Neuronal stem cell (in vitro differentiated cells): ENCODE measurements around the gene PPAN.
A peak's percentile ranks its signal among the peaks of the same experiment; 100 is the strongest.

Source experiments
- DNase-seq: peaks from one replicate; pipeline ENCODE4 v3.0.0-alpha.2; 2013; ENCODE audit warnings: low spot score
- H2AFZ ChIP-seq: one replicate; pipeline ENCODE4 v1.6.1; 2013; ENCODE audit warnings: mild to moderate bottlenecking, low read length, inconsistent platforms
- H2AK5ac ChIP-seq: 2 replicates; pipeline ENCODE4 v1.6.1; 2013; ENCODE audit warnings: low read depth, mild to moderate bottlenecking, inconsistent platforms, low read length, moderate library complexity, mixed read lengths
- H2BK120ac ChIP-seq: 2 replicates; pipeline ENCODE4 v1.6.1; 2013; ENCODE audit warnings: low read depth, mild to moderate bottlenecking, inconsistent platforms, low read length, moderate library complexity, mixed read lengths
- H2BK12ac ChIP-seq: one replicate; pipeline ENCODE4 v1.6.1; 2013; ENCODE audit warnings: low read length, inconsistent platforms
- H2BK15ac ChIP-seq: 2 replicates; pipeline ENCODE4 v1.6.1; 2013; ENCODE audit warnings: mild to moderate bottlenecking, low read length, inconsistent platforms, mixed read lengths
- H2BK5ac ChIP-seq: one replicate; pipeline ENCODE4 v1.6.1; 2013; ENCODE audit warnings: inconsistent platforms, mild to moderate bottlenecking, low read length, moderate library complexity
- H3K14ac ChIP-seq: one replicate; pipeline ENCODE4 v1.6.1; 2013; ENCODE audit warnings: low read length, inconsistent platforms
- H3K18ac ChIP-seq: 2 replicates; pipeline ENCODE4 v1.6.1; 2013; ENCODE audit warnings: low read length, inconsistent platforms
- H3K23ac ChIP-seq: 2 replicates; pipeline ENCODE4 v1.6.1; 2013; ENCODE audit warnings: low read depth, mild to moderate bottlenecking, mixed read lengths, low read length, inconsistent platforms; ENCODE audit not compliant: poor library complexity
- H3K27ac ChIP-seq: replicated peaks from 3 replicates; pipeline ENCODE4 v1.5.1; 2013; ENCODE audit warnings: low read length, inconsistent platforms
- H3K27me3 ChIP-seq, 3 experiments: 2 replicates each; pipeline ENCODE4 v1.6.1; 2013; ENCODE audit warnings: low read length in 3 of 3, mild to moderate bottlenecking in 2 of 3, inconsistent platforms in 1 of 3, low read depth in 1 of 3, mixed read lengths in 1 of 3, moderate library complexity in 1 of 3; ENCODE audit not compliant: control insufficient read depth in 3 of 3, insufficient read depth in 3 of 3
- H3K36me3 ChIP-seq, 2 donors: replicated peaks in 1 of 2; 2 replicates each; pipeline ENCODE4 v1.6.1; 2013; ENCODE audit warnings: low read length in 2 of 2; ENCODE audit not compliant: control insufficient read depth in 2 of 2, insufficient read depth in 2 of 2
- H3K4ac ChIP-seq: 2 replicates; pipeline ENCODE4 v1.6.1; 2013; ENCODE audit warnings: inconsistent platforms, mild to moderate bottlenecking, low read length, moderate library complexity
- H3K4me1 ChIP-seq, 2 donors: 1 replicate in 1 of 2; 2 replicates in 1 of 2; pipeline ENCODE4 v1.6.1; 2013; ENCODE audit warnings: low read length in 2 of 2, low read depth in 1 of 2; ENCODE audit not compliant: control insufficient read depth in 2 of 2, insufficient read depth in 1 of 2
- H3K4me2 ChIP-seq: one replicate; pipeline ENCODE4 v1.6.1; 2013; ENCODE audit warnings: mild to moderate bottlenecking, low read length, inconsistent platforms; ENCODE audit not compliant: insufficient read depth, poor library complexity, severe bottlenecking
- H3K4me3 ChIP-seq, 2 donors: 2 replicates each; pipeline ENCODE4 v1.5.1; 2013; ENCODE audit warnings: low read length in 2 of 2, mild to moderate bottlenecking in 2 of 2, inconsistent platforms in 1 of 2, moderate library complexity in 1 of 2
- H3K79me1 ChIP-seq: one replicate; pipeline ENCODE4 v1.6.1; 2013; ENCODE audit warnings: low read depth, mild to moderate bottlenecking, inconsistent platforms, low read length, moderate library complexity
- H3K9ac ChIP-seq: one replicate; pipeline ENCODE4 v1.6.1; 2013; ENCODE audit warnings: mild to moderate bottlenecking, low read depth, low read length, inconsistent platforms; ENCODE audit not compliant: poor library complexity
- H3K9me3 ChIP-seq, 2 donors: replicated peaks in 1 of 2; 2 replicates each; pipeline versions ENCODE3 to v1.6.1; 2013; ENCODE audit warnings: low read length in 2 of 2, mild to moderate bottlenecking in 2 of 2, inconsistent platforms in 1 of 2, low read depth in 1 of 2, mixed read lengths in 1 of 2, moderate library complexity in 1 of 2; ENCODE audit not compliant: control insufficient read depth in 2 of 2, insufficient read depth in 1 of 2
- H4K8ac ChIP-seq: one replicate; pipeline ENCODE4 v1.6.1; 2013; ENCODE audit warnings: low read depth, mild to moderate bottlenecking, inconsistent platforms, low read length, moderate library complexity
- H4K91ac ChIP-seq: one replicate; pipeline ENCODE4 v1.6.1; 2013; ENCODE audit warnings: low read length, low read depth, mild to moderate bottlenecking, inconsistent platforms; ENCODE audit not compliant: poor library complexity
- WGBS, 2 donors: extraction: QIAGEN DNeasy Blood & Tissue Kit; methylation state at CpG; one replicate each; pipeline ENCODE4 v1.1.7; 2013; ENCODE audit warnings: missing lambda C conversion rate in 2 of 2, mixed read lengths in 1 of 2; ENCODE audit not compliant: insufficient read length in 2 of 2, insufficient replicate concordance in 1 of 2; ENCODE audit errors: extremely low coverage in 2 of 2; 5-methylcytosine and 5-hydroxymethylcytosine counted together

The PPAN gene

GRCh38 chr19:10093295-10094186, 12.6 kb upstream of the PPAN start:
- H4K8ac ChIP-seq = no peak overlapping the region
- peaks cover 0 to 3% of the 10 kb centered on the region in 2 donors for H3K4me1 ChIP-seq
- no peak overlapping the region for H3K4me3 ChIP-seq
- DNase-seq = no peak
- no peak overlapping the region for H4K91ac ChIP-seq
- no peak overlapping the region for H2BK15ac ChIP-seq
- no CpG with 5 or more reads among the region's 22 CpGs for WGBS, 2 donors
- H3K27me3 ChIP-seq = peaks cover 0 to 23% (median 0%) of the 10 kb centered on the region in 3 experiments
- no peak overlapping the region for H3K9ac ChIP-seq
- no peak overlapping the region for H2AFZ ChIP-seq
- no peak overlapping the region for H2BK120ac ChIP-seq
- no peak overlapping the region for H3K23ac ChIP-seq
- no peak overlapping the region for H3K27ac ChIP-seq
- H3K4me2 ChIP-seq = no peak overlapping the region
- no peak overlapping the region for H2BK5ac ChIP-seq
- H3K36me3 ChIP-seq = no peaks in the 10 kb centered on the region
- no peak overlapping the region for H3K18ac ChIP-seq
- peak overlapping the region; percentile 87 for H2AK5ac ChIP-seq
- no peak overlapping the region for H2BK12ac ChIP-seq
- H3K79me1 ChIP-seq = no peaks in the 10 kb centered on the region
- H3K9me3 ChIP-seq = peaks cover 5 to 7% of the 10 kb centered on the region in 2 donors
- H3K4ac ChIP-seq = no peak overlapping the region
- peak overlapping the region; percentile 5 for H3K14ac ChIP-seq

GRCh38 chr19:10095622-10095947, 10.6 kb upstream of the PPAN start:
- no peak overlapping the region for H3K18ac ChIP-seq
- H3K79me1 ChIP-seq = no peaks in the 10 kb centered on the region
- peak overlapping the region; percentile 93 for H2AFZ ChIP-seq
- peaks cover 0 to 3% of the 10 kb centered on the region in 2 donors for H3K4me1 ChIP-seq
- no peak overlapping the region for H3K9ac ChIP-seq
- peaks cover 0 to 25% (median 0%) of the 10 kb centered on the region in 3 experiments for H3K27me3 ChIP-seq
- H3K14ac ChIP-seq = no peak overlapping the region
- DNase-seq = no peak
- H3K23ac ChIP-seq = no peak overlapping the region
- H4K91ac ChIP-seq = no peak overlapping the region
- no CpG with 5 or more reads among the region's 7 CpGs for WGBS, 2 donors
- H2BK12ac ChIP-seq = no peak overlapping the region
- no peak overlapping the region for H4K8ac ChIP-seq
- H3K9me3 ChIP-seq = peaks cover 5 to 7% of the 10 kb centered on the region in 2 donors
- no peak overlapping the region for H3K4me2 ChIP-seq
- H3K27ac ChIP-seq = no peak overlapping the region
- no peak overlapping the region for H2AK5ac ChIP-seq
- no peak overlapping the region for H2BK120ac ChIP-seq
- no peak overlapping the region for H2BK5ac ChIP-seq
- H3K4ac ChIP-seq = no peak overlapping the region
- no peak overlapping the region for H3K4me3 ChIP-seq
- no peak overlapping the region for H2BK15ac ChIP-seq
- H3K36me3 ChIP-seq = no peaks in the 10 kb centered on the region

- no peak overlapping the region for H3K4ac ChIP-seq
- peaks cover 5 to 7% of the 10 kb centered on the region in 2 donors for H3K9me3 ChIP-seq
- H3K27me3 ChIP-seq = peaks cover 0 to 25% (median 0%) of the 10 kb centered on the region in 3 experiments
- peak overlapping the region; percentile 68 for H3K4me2 ChIP-seq
- H3K9ac ChIP-seq = peak overlapping the region; percentile 89
- no peak overlapping the region for H2BK5ac ChIP-seq
- H2BK120ac ChIP-seq = no peak overlapping the region
- DNase-seq = peak; percentile 83
- no peak overlapping the region for H2AK5ac ChIP-seq
- peak overlapping the region; percentile 100 for H4K8ac ChIP-seq
- no CpG with 5 or more reads among the region's 97 CpGs for WGBS, 2 donors
- H2BK15ac ChIP-seq = peak overlapping the region; percentile 97
- H3K23ac ChIP-seq = peak overlapping the region; percentile 97
- H3K27ac ChIP-seq = no peak overlapping the region
- peak overlapping the region; percentile 78 for H2BK12ac ChIP-seq
- H2AFZ ChIP-seq = peak overlapping the region; percentile 94
- H3K79me1 ChIP-seq = no peaks in the 10 kb centered on the region
- peak overlapping the region; percentile 98 for H3K14ac ChIP-seq
- peak overlapping the region; percentile 89 for H4K91ac ChIP-seq
- peak overlapping the region; percentile 99 for H3K18ac ChIP-seq
- peaks cover 0 to 3% of the 10 kb centered on the region in 2 donors for H3K4me1 ChIP-seq
- peak overlapping the region; percentile 39 to 76 for H3K4me3 ChIP-seq
- no peaks in the 10 kb centered on the region for H3K36me3 ChIP-seq
Observed at GRCh38 chr19:10095948-10096614, 10.1 kb upstream of the PPAN start.

DNA sequence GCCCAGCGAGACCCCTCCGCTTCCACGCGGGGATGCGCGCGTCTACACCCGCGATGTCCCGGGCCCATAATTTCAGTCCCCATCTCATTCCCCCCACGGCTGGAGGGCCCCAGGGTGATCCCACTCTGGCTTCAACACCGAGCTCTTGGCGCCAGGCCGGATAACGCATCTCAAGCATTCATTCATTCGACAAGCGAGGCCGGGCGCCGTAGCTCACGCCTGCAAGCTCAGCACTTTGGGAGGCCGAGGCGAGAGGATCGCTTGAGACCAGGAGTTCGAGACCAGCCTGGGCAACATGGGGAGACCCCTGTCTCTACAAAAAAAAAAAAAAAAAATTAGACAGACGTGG, 9.6 kb upstream of the PPAN start:
- H3K4me1 ChIP-seq = peaks cover 0 to 3% of the 10 kb centered on the region in 2 donors
- H2BK5ac ChIP-seq = no peak overlapping the region
- H3K4me3 ChIP-seq = peak overlapping the region; percentile 39 to 76
- no peaks in the 10 kb centered on the region for H3K36me3 ChIP-seq
- no peak for DNase-seq
- peak overlapping the region; percentile 98 for H3K14ac ChIP-seq
- H3K18ac ChIP-seq = peak overlapping the region; percentile 99
- peak overlapping the region; percentile 68 for H3K4me2 ChIP-seq
- H3K9ac ChIP-seq = peak overlapping the region; percentile 89
- peaks cover 0 to 25% (median 0%) of the 10 kb centered on the region in 3 experiments for H3K27me3 ChIP-seq
- peak overlapping the region; percentile 89 for H4K91ac ChIP-seq
- no peak overlapping the region for H3K4ac ChIP-seq
- no peak overlapping the region for H2BK120ac ChIP-seq
- peaks cover 5 to 7% of the 10 kb centered on the region in 2 donors for H3K9me3 ChIP-seq
- H3K79me1 ChIP-seq = no peaks in the 10 kb centered on the region
- peak overlapping the region; percentile 100 for H4K8ac ChIP-seq
- peak overlapping the region; percentile 94 for H2AFZ ChIP-seq
- H2BK15ac ChIP-seq = peak overlapping the region; percentile 97
- H2AK5ac ChIP-seq = no peak overlapping the region
- no CpG with 5 or more reads among the region's 26 CpGs for WGBS, 2 donors
- H3K27ac ChIP-seq = no peak overlapping the region
- no peak overlapping the region for H2BK12ac ChIP-seq
- H3K23ac ChIP-seq = peak overlapping the region; percentile 97
